KMS-11 (cell line): ENCODE measurements around the gene TRAK2.
"Not testable (repeated sequence)": the region's sequence is repeated elsewhere in the genome, so short reads cannot be mapped to it uniquely, and the experiment has no call there.

Experiments
- H2AFZ ChIP-seq: fragments of 200-600 bp; sonication (generic); 2 replicates; pipeline ENCODE4 v1.6.1; 2016; ENCODE audit warnings: antibody characterized with exemption, mixed run types, low read depth
- H3K27ac ChIP-seq: fragments of 200-600 bp; sonication (generic); 2 replicates; pipeline ENCODE4 v1.6.1; 2016; ENCODE audit warnings: mild to moderate bottlenecking, mixed run types
- H3K27me3 ChIP-seq: fragments of 200-600 bp; sonication (generic); 2 replicates; pipeline ENCODE4 v1.6.1; 2017; ENCODE audit warnings: mild to moderate bottlenecking, low read depth, mixed run types, moderate library complexity; ENCODE audit not compliant: insufficient read depth
- H3K36me3 ChIP-seq: fragments of 200-600 bp; sonication (generic); 2 replicates; pipeline ENCODE4 v1.6.1; 2017; ENCODE audit warnings: mild to moderate bottlenecking, mixed run types; ENCODE audit not compliant: insufficient read depth
- H3K4me1 ChIP-seq: fragments of 200-600 bp; sonication (generic); 2 replicates; pipeline ENCODE4 v1.6.1; 2016; ENCODE audit warnings: mild to moderate bottlenecking, low read depth, mixed run types; ENCODE audit not compliant: poor library complexity, severe bottlenecking
- H3K4me2 ChIP-seq: fragments of 200-600 bp; sonication (generic); 2 replicates; pipeline ENCODE4 v1.7.0; 2016; ENCODE audit warnings: mild to moderate bottlenecking, mixed run types
- H3K4me3 ChIP-seq: fragments of 200-600 bp; sonication (generic); IDR thresholded peaks from 2 replicates; pipeline ENCODE4 v1.6.1; 2017; ENCODE audit warnings: low read depth, low read length, mixed read lengths; ENCODE audit not compliant: insufficient read depth
- H3K79me2 ChIP-seq: fragments of 200-600 bp; sonication (generic); 2 replicates; pipeline ENCODE4 v1.6.1; 2016; ENCODE audit warnings: low read depth, mixed run types; ENCODE audit not compliant: insufficient read depth
- H3K9ac ChIP-seq: fragments of 200-600 bp; sonication (generic); 2 replicates; pipeline ENCODE4 v1.6.1; 2016; ENCODE audit warnings: mild to moderate bottlenecking, mixed run types
- H4K20me1 ChIP-seq: fragments of 200-600 bp; sonication (generic); 2 replicates; pipeline ENCODE4 v1.6.1; 2016; ENCODE audit warnings: mild to moderate bottlenecking, mixed run types; ENCODE audit not compliant: insufficient read depth
- CTCF ChIP-seq: fragments of 200-600 bp; sonication (generic); conservative IDR thresholded peaks from 2 replicates; pipeline ENCODE4 v1.6.1; 2017; ENCODE audit warnings: low read depth, mild to moderate bottlenecking, antibody characterized with exemption, low read length, moderate library complexity, mixed read lengths

TRAK2 gene

GRCh38 chr2:201432621-201433393 lies 18.5 kb downstream of the TRAK2 start:
- H3K27me3 ChIP-seq, result no peaks in the 10 kb centered on the region
- no peak overlapping the region for H3K27ac ChIP-seq
- no peaks in the 10 kb centered on the region for H4K20me1 ChIP-seq
- H3K4me2 ChIP-seq, result no peak overlapping the region
- H2AFZ ChIP-seq, result no peak overlapping the region
- H3K4me1 ChIP-seq, result no peaks in the 10 kb centered on the region
- no peaks in the 10 kb centered on the region for H3K36me3 ChIP-seq
- H3K79me2 ChIP-seq, result no peaks in the 10 kb centered on the region; the same call in 1 of the 2 replicates
- no peak for TF ChIP-seq CTCF
- no peak overlapping the region for H3K9ac ChIP-seq
- no peak overlapping the region for H3K4me3 ChIP-seq

GRCh38 chr2:201432038-201432620 lies 19.1 kb downstream of the TRAK2 start:
- no peak overlapping the region for H3K4me3 ChIP-seq
- no peak for TF ChIP-seq CTCF
- H2AFZ ChIP-seq, result no peak overlapping the region
- H3K27me3 ChIP-seq, result no peaks in the 10 kb centered on the region
- H4K20me1 ChIP-seq, result no peaks in the 10 kb centered on the region
- no peak overlapping the region for H3K4me2 ChIP-seq
- H3K9ac ChIP-seq, result no peak overlapping the region
- no peaks in the 10 kb centered on the region; the same call in 1 of the 2 replicates for H3K79me2 ChIP-seq
- H3K4me1 ChIP-seq, result no peaks in the 10 kb centered on the region
- no peaks in the 10 kb centered on the region for H3K36me3 ChIP-seq
- H3K27ac ChIP-seq, result no peak overlapping the region

- Histone ChIP-seq H3K4me2 (no peak overlapping the region), H2AFZ (no peak overlapping the region), H4K20me1 (no peaks in the 10 kb centered on the region), H3K4me1 (no peaks in the 10 kb centered on the region), H3K9ac (no peak overlapping the region), H3K4me3 (no peak overlapping the region), H3K79me2 (no peaks in the 10 kb centered on the region; the same call in 1 of the 2 replicates), H3K27me3 (no peaks in the 10 kb centered on the region), H3K27ac (no peak overlapping the region), H3K36me3 (no peaks in the 10 kb centered on the region)
- no peak for TF ChIP-seq CTCF
Measured at GRCh38 chr2:201430839-201431238, 20.4 kb downstream of the TRAK2 start.

GRCh38 chr2:201430322-201430721 lies 20.9 kb downstream of the TRAK2 start:
- not testable (repeated sequence) for H3K36me3 ChIP-seq, H2AFZ ChIP-seq, H3K27ac ChIP-seq, H3K4me3 ChIP-seq, H3K4me2 ChIP-seq, H3K4me1 ChIP-seq, H3K79me2 ChIP-seq, H4K20me1 ChIP-seq, H3K9ac ChIP-seq, H3K27me3 ChIP-seq

GRCh38 chr2:201429835-201430234 lies 21.4 kb downstream of the TRAK2 start:
- H3K4me1 ChIP-seq, H2AFZ ChIP-seq, H3K27ac ChIP-seq, H3K36me3 ChIP-seq, H3K4me3 ChIP-seq, H4K20me1 ChIP-seq, H3K4me2 ChIP-seq, H3K9ac ChIP-seq, H3K79me2 ChIP-seq, H3K27me3 ChIP-seq: not testable (repeated sequence)

GRCh38 chr2:201428366-201428765 lies 22.9 kb downstream of the TRAK2 start:
- H3K4me3 ChIP-seq, H3K36me3 ChIP-seq, H2AFZ ChIP-seq, H3K79me2 ChIP-seq, H4K20me1 ChIP-seq, H3K27ac ChIP-seq, H3K4me2 ChIP-seq, H3K4me1 ChIP-seq, H3K9ac ChIP-seq, H3K27me3 ChIP-seq: not testable (repeated sequence)
